Measurements from ENCODE around the gene GET4.

GET4 gene

DNA sequence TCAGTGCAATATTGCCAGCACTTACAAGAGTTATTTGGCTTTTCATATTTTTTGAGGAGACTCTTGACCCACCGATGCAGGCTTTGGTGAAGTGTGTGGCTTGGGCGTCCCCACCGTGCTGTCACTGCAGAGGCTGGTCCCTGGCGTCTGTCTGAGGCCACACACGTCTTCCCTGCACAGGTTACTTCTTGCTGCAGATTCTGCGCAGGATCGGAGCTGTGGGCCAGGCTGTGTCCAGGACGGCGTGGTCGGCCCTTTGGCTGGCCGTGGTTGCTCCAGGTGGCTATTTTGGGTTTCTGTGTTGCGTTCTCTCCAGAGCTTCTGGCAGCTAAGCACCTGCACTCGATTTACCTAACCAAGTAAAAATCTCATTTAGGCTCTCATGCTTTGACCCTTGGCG, 25.1 kb upstream of the GET4 start:
- ATAC-seq (replicated peaks; ENCODE audit: extremely low read depth, poor library complexity, severe bottlenecking) (no peak), DNase-seq (ENCODE audit: low spot score in 2 of 2) (no peak)
- Mint-ChIP-seq H3K9me3 (no peaks in the 10 kb centered on the region), H3K36me3 (ENCODE audit: insufficient read depth) (peaks cover 18% of the 10 kb centered on the region), H3K27ac (ENCODE audit: low read depth) (no peak overlapping the region), H3K27me3 (no peaks in the 10 kb centered on the region), H3K4me1 (no peaks in the 10 kb centered on the region), H3K4me3 (no peak overlapping the region)

DNA sequence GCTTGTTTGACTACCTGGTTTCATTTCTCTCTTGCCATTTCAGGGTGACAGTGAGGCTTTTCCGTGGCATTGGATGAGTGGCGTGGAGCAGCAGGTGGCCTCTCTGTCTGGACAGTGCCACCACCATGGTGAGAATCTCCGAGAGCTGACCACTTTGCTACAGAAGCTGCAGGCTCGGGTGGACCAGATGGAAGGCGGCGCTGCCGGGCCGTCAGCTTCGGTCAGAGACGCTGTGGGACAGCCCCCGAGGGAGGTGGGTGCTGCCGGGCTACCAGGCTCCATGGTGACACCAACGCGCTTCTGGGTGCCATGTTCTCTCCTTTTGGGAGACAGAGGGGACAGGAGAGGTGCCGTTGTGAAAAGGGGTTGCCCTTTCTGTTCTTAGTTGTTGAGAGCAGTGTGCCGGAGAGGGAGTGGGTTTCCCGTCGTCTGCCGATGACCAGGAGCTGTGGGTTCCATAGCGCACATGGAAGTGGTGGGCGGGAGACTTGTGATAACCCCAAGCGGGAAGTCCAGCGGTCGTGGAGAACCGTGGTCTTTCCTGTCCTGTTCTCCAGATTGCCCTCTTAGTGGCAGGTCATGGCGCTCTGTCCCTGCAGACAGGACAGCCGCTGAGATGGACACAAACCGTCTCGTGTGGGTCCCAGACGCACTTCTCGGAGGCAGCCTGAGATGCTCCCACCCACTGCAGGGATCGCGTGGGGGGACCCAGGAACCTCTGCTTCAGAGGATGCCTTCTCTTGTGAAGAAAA, 22.8 kb upstream of the GET4 start:
- Mint-ChIP-seq H3K27ac (ENCODE audit: low read depth) (no peak overlapping the region), H3K36me3 (ENCODE audit: insufficient read depth) (peaks cover 24% of the 10 kb centered on the region), H3K27me3 (no peaks in the 10 kb centered on the region), H3K4me1 (no peaks in the 10 kb centered on the region), H3K4me3 (no peak overlapping the region), H3K9me3 (no peaks in the 10 kb centered on the region)
- DNase-seq (ENCODE audit: low spot score in 2 of 2), result no peak
- ATAC-seq (replicated peaks; ENCODE audit: extremely low read depth, poor library complexity, severe bottlenecking), result no peak

GRCh38 chr7:854118-854775, 22.1 kb upstream of the GET4 start:
- ATAC-seq (replicated peaks; ENCODE audit: extremely low read depth, poor library complexity, severe bottlenecking) (no peak), DNase-seq (ENCODE audit: low spot score in 2 of 2) (no peak)
- peaks cover 24% of the 10 kb centered on the region for H3K36me3 Mint-ChIP-seq (ENCODE audit: insufficient read depth)
- no peak overlapping the region for H3K4me3 Mint-ChIP-seq
- no peaks in the 10 kb centered on the region for H3K9me3 Mint-ChIP-seq
- H3K27me3 Mint-ChIP-seq, result no peaks in the 10 kb centered on the region
- no peaks in the 10 kb centered on the region for H3K4me1 Mint-ChIP-seq
- no peak overlapping the region for H3K27ac Mint-ChIP-seq (ENCODE audit: low read depth)

GRCh38 chr7:855686-856369, 20.5 kb upstream of the GET4 start:
- DNase-seq (ENCODE audit: low spot score in 2 of 2) (no peak), ATAC-seq (replicated peaks; ENCODE audit: extremely low read depth, poor library complexity, severe bottlenecking) (no peak)
- H3K9me3 Mint-ChIP-seq, result no peaks in the 10 kb centered on the region
- H3K27me3 Mint-ChIP-seq, result no peaks in the 10 kb centered on the region
- no peak overlapping the region for H3K27ac Mint-ChIP-seq (ENCODE audit: low read depth)
- H3K4me3 Mint-ChIP-seq, result no peak overlapping the region
- H3K4me1 Mint-ChIP-seq, result no peaks in the 10 kb centered on the region
- H3K36me3 Mint-ChIP-seq (ENCODE audit: insufficient read depth), result peaks cover 28% of the 10 kb centered on the region

DNA sequence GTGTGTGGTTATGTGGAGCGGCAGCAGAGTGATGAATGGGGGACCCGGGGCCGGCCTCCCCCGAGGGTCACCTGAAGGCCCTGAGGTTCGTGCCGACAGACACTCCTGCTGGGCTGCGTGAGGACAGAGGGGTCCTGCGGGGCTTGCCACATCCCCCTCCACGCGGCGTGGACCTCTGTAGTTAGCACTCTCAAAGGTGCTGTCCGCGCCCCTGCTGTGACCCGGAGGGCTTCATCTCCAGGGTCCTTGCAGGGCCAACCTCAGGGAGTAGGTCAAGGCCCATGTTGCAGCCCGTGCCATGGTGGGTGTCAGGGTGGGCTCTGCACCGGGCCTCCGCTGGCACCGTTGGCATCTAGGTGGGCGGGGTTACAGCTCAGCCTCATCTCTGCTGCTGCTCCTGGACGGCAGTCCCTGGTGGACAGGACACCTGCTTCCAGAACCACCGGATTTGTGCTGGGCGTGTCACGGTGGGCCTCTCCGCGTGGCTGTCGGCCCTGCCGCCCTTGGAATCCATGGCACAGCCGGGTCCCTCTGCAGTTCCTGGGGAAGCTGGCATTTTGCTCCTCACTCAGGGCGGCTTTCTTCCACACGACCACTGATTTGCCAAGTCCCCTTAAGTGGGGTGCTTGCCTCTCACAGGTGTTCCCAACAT, 19.8 kb upstream of the GET4 start:
- Mint-ChIP-seq H3K36me3 (ENCODE audit: insufficient read depth) (peaks cover 36% of the 10 kb centered on the region), H3K4me3 (no peak overlapping the region), H3K9me3 (no peaks in the 10 kb centered on the region), H3K4me1 (no peaks in the 10 kb centered on the region), H3K27me3 (no peaks in the 10 kb centered on the region), H3K27ac (ENCODE audit: low read depth) (no peak overlapping the region)
- DNase-seq (ENCODE audit: low spot score in 2 of 2), result no peak
- no peak for ATAC-seq (replicated peaks; ENCODE audit: extremely low read depth, poor library complexity, severe bottlenecking)

- Mint-ChIP-seq H3K36me3 (ENCODE audit: insufficient read depth) (peaks cover 39% of the 10 kb centered on the region), H3K27ac (ENCODE audit: low read depth) (no peak overlapping the region), H3K4me1 (no peaks in the 10 kb centered on the region), H3K4me3 (no peak overlapping the region), H3K9me3 (no peaks in the 10 kb centered on the region), H3K27me3 (no peaks in the 10 kb centered on the region)
- ATAC-seq (replicated peaks; ENCODE audit: extremely low read depth, poor library complexity, severe bottlenecking) (no peak), DNase-seq (ENCODE audit: low spot score in 2 of 2) (no peak)
Observed at GRCh38 chr7:857661-858060, 18.7 kb upstream of the GET4 start.

DNA sequence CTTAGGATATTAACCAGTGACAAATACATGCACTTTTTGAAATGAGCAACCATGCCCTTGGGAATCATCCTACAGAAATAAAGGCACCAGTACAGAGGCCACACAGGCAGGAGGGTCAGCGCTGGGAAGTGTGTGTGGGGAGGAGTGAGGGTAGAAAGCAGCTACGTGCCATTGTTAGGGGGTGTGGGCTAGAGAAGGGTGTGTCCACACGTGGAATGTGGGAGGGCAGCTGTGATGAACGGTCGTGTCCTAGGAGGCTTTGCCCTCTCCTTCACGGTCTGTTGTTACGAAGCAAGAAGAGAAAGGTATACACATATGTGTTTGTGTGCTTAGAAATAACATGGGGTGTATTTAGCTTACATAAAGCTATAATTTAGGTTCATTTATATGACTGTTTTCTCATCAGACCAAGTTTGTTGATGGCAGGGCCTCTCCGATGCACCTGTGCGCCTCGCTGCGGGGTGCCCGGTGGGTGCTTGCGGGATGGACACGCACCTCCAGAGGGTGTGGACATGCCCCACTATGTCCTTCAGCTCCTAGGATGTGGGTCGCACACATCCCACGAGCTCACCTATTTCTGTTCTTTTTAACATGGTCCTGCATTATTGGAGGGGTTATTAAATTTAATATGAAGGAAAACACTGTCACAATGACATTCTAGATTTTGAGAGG, 16.9 kb upstream of the GET4 start:
- H3K9me3 Mint-ChIP-seq, result no peaks in the 10 kb centered on the region
- DNase-seq (ENCODE audit: low spot score in 2 of 2) (no peak), ATAC-seq (replicated peaks; ENCODE audit: extremely low read depth, poor library complexity, severe bottlenecking) (no peak)
- no peaks in the 10 kb centered on the region for H3K4me1 Mint-ChIP-seq
- H3K27me3 Mint-ChIP-seq, result no peaks in the 10 kb centered on the region
- no peak overlapping the region for H3K27ac Mint-ChIP-seq (ENCODE audit: low read depth)
- H3K36me3 Mint-ChIP-seq (ENCODE audit: insufficient read depth), result peaks cover 37% of the 10 kb centered on the region
- no peak overlapping the region for H3K4me3 Mint-ChIP-seq

GRCh38 chr7:860149-860548, 16.2 kb upstream of the GET4 start:
- H3K4me3 Mint-ChIP-seq, result no peak overlapping the region
- H3K27me3 Mint-ChIP-seq, result no peaks in the 10 kb centered on the region
- no peak for DNase-seq (ENCODE audit: low spot score in 2 of 2)
- H3K36me3 Mint-ChIP-seq (ENCODE audit: insufficient read depth), result peaks cover 36% of the 10 kb centered on the region
- no peaks in the 10 kb centered on the region for H3K9me3 Mint-ChIP-seq
- ATAC-seq (replicated peaks; ENCODE audit: extremely low read depth, poor library complexity, severe bottlenecking), result no peak
- no peak overlapping the region for H3K27ac Mint-ChIP-seq (ENCODE audit: low read depth)
- H3K4me1 Mint-ChIP-seq, result no peaks in the 10 kb centered on the region

DNA sequence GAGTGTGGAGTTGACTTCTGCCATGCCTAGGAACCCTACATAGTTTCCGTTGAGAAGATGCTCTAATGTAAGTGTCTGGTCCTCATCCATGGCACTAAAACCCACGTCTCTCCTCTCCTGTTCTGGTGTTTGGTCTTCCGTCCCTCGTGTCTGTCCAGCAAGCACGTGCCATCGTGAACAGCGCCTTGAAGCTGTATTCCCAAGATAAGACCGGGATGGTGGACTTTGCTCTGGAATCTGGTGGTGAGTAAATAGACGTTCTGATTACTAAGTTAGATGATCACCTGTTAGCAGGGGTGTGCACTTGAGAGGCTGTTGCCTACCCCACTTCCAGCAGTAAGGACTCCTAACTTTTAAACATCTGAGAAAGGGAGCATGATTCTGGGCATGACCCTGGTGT, 15.1 kb upstream of the GET4 start:
- ATAC-seq (replicated peaks; ENCODE audit: extremely low read depth, poor library complexity, severe bottlenecking) (no peak), DNase-seq (ENCODE audit: low spot score in 2 of 2) (no peak)
- Mint-ChIP-seq H3K9me3 (no peaks in the 10 kb centered on the region), H3K4me3 (no peak overlapping the region), H3K36me3 (ENCODE audit: insufficient read depth) (peaks cover 31% of the 10 kb centered on the region), H3K4me1 (no peaks in the 10 kb centered on the region), H3K27ac (ENCODE audit: low read depth) (no peak overlapping the region), H3K27me3 (no peaks in the 10 kb centered on the region)

DNA sequence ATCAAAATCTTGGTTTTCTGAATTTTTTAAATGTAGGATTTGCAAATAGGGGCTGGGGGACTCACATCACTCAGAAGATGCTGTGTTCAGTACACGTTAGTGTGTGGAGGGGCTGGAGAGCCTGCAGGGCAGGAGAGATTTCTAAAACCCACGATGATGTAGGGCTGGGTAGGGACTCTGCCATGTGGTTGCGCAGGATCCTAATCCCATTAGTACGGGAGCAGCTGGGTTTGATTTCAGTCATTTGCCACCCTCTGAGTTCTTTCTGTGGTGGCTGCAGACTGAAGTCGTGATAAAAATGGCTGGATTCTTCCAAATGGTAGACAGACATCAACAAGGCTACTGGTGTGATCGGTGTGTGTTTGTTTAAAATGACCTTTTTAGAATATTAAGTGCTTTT, 14.2 kb upstream of the GET4 start:
- DNase-seq (ENCODE audit: low spot score in 2 of 2) (no peak), ATAC-seq (replicated peaks; ENCODE audit: extremely low read depth, poor library complexity, severe bottlenecking) (no peak)
- Mint-ChIP-seq H3K4me3 (no peak overlapping the region), H3K27ac (ENCODE audit: low read depth) (no peak overlapping the region), H3K9me3 (no peaks in the 10 kb centered on the region), H3K36me3 (ENCODE audit: insufficient read depth) (peaks cover 29% of the 10 kb centered on the region), H3K27me3 (no peaks in the 10 kb centered on the region), H3K4me1 (no peaks in the 10 kb centered on the region)

- no peak overlapping the region for H3K27ac Mint-ChIP-seq (ENCODE audit: low read depth)
- H3K36me3 Mint-ChIP-seq (ENCODE audit: insufficient read depth), result peaks cover 27% of the 10 kb centered on the region
- no peak for ATAC-seq (replicated peaks; ENCODE audit: extremely low read depth, poor library complexity, severe bottlenecking)
- H3K4me3 Mint-ChIP-seq, result no peak overlapping the region
- no peak for DNase-seq (ENCODE audit: low spot score in 2 of 2)
- no peaks in the 10 kb centered on the region for H3K27me3 Mint-ChIP-seq
- H3K4me1 Mint-ChIP-seq, result no peaks in the 10 kb centered on the region
- H3K9me3 Mint-ChIP-seq, result no peaks in the 10 kb centered on the region
Observed at GRCh38 chr7:863106-863505, 13.2 kb upstream of the GET4 start.

GRCh38 chr7:865921-866320, 10.4 kb upstream of the GET4 start:
- Mint-ChIP-seq H3K4me1 (no peaks in the 10 kb centered on the region), H3K36me3 (ENCODE audit: insufficient read depth) (peaks cover 28% of the 10 kb centered on the region), H3K27ac (ENCODE audit: low read depth) (no peak overlapping the region), H3K4me3 (no peak overlapping the region), H3K27me3 (no peaks in the 10 kb centered on the region), H3K9me3 (no peaks in the 10 kb centered on the region)
- no peak for DNase-seq (ENCODE audit: low spot score in 2 of 2)
- ATAC-seq (replicated peaks; ENCODE audit: extremely low read depth, poor library complexity, severe bottlenecking), result no peak

All from central memory CD8-positive, alpha-beta T cell (primary cell).